Adrenal gland (tissue), 12 donors: ENCODE data around the gene LCN1. TPM values are rescaled to one million over a fixed set of nuclear protein-coding genes. Genes with fewer than 3 reads are reported as not detected.
A peak's percentile ranks its signal among the peaks of the same experiment; 100 is the strongest.

Source experiments
- DNase-seq, 7 donors: peaks; one replicate each; pipeline ENCODE4 v3.0.0-alpha.2; 2019 to 2020
- H3K27ac ChIP-seq, 5 donors: fragments of 200-600 bp; sonication (generic) in 4 of 5; 1 replicate in 3 of 5; 2 replicates in 2 of 5; pipeline versions ENCODE4 v1.5.1 to v1.8.0; 2016 to 2020; ENCODE audit warnings: mild to moderate bottlenecking in 1 of 5
- H3K27me3 ChIP-seq: fragments of 200-600 bp; 2 replicates; pipeline ENCODE4 v1.8.0; 2021
- H3K36me3 ChIP-seq, 2 donors: fragments of 200-600 bp; replicated peaks in 1 of 2; 1 replicate in 1 of 2; 2 replicates in 1 of 2; pipeline versions ENCODE4 v1.5.1 to v1.8.0; 2018 to 2022
- H3K4me1 ChIP-seq, 2 donors: fragments of 200-600 bp; replicated peaks in 1 of 2; 1 replicate in 1 of 2; 2 replicates in 1 of 2; pipeline versions ENCODE4 v1.5.1 to v1.8.0; 2018 to 2021
- H3K4me3 ChIP-seq, 4 donors: fragments of 200-600 bp; sonication (generic) in 3 of 4; one replicate each; pipeline ENCODE4 v1.5.1; 2016 to 2018
- H3K9me3 ChIP-seq, 3 donors: fragments of 200-600 bp; sonication (generic) in 1 of 3; replicated peaks in 1 of 3; 1 replicate in 2 of 3; 2 replicates in 1 of 3; pipeline versions ENCODE4 v1.5.1 to v1.8.0; 2016 to 2021
- POLR2A ChIP-seq, 2 donors: fragments of 450-650 bp; IDR thresholded peaks; one replicate each; pipeline ENCODE4 v1.6.1; 2017; ENCODE audit warnings: antibody characterized with exemption in 2 of 2, mild to moderate bottlenecking in 2 of 2, moderate library complexity in 1 of 2
- WGBS, 4 donors: extraction: QIAGEN DNeasy Blood & Tissue Kit in 2 of 4; methylation state at CpG; one replicate each; pipeline versions ENCODE4 v1.1.5 to v1.1.7; 2013 to 2017; 5-methylcytosine and 5-hydroxymethylcytosine counted together
- intact Hi-C, 2 donors: fragments of 100-400 bp; cut with DNase I; formaldehyde crosslinking; loops; one replicate each; pipeline versions ENCODE4 v1.14.1 to v1.15.0; 2022 to 2023
- polyA plus RNA-seq, 3 donors: library from polyadenylated mRNA; stranded (reverse); fragments of 200-250 nt in 2 of 3; fragments of 350-450 nt in 1 of 3; fragmentation: Illumina TruSeq in 1 of 3; extraction: RNeasy Lipid Tissue Mini Kit (QIAGEN cat#74804) in 1 of 3; gene quantifications; one replicate each; pipeline ENCODE4 v1.2.3, GENCODE V29; 2013 to 2014
- total RNA-seq, 9 donors: library from RNA; depleted of rRNA in 4 of 9; stranded (reverse); fragments of >200 nt in 4 of 9; fragments of 120-200 nt in 1 of 9; fragmentation: NEBNext Ultra II Directional in 1 of 9; extraction: Animal tissue kit (Norgen Biotek cat#: 25700) in 1 of 9; gene quantifications; one replicate each; pipeline versions ENCODE4 v1.1.0 to v1.2.4, GENCODE V29; 2013 to 2023
- TF ChIP-seq, protein P1 (sequence below), 6 experiments: fragments of 450-650 bp in 4 of 6; fragments of 200-600 bp in 2 of 6; sonication (generic) in 1 of 6; IDR thresholded peaks; 1 replicate in 5 of 6; 2 replicates in 1 of 6; pipeline versions ENCODE4 v1.5.1 to v1.8.0; 2016 to 2021; ENCODE audit warnings: antibody characterized with exemption in 6 of 6, mild to moderate bottlenecking in 2 of 6, moderate library complexity in 1 of 6
- donor health status: healthy with polysubstance abuse.
- donor health status: Bipolar disorder and iron deficiency.
- donor health status: DM: yes; HTN: yes; CAD: no.
- donor health status: DM: no; HTN: no; CAD: no.
- donor health status: DM: no; HTN: no; CAD: no.
- donor health status: DM: yes; HTN: yes; CAD: no.

The LCN1 gene
- total and polyA plus RNA-seq, 12 donors: not detected

GRCh38 chr9:135474915-135475314, 46.3 kb upstream of the LCN1 start:
- Histone ChIP-seq H3K36me3 (no peaks in the 10 kb centered on the region), H3K27ac (no peak overlapping the region), H3K27me3 (no peaks in the 10 kb centered on the region), H3K9me3 (no peaks in the 10 kb centered on the region), H3K4me1 (peaks cover 0 to 12% of the 10 kb centered on the region in 2 donors), H3K4me3 (no peak overlapping the region)
- intact Hi-C loops: loop anchor here in 1 of 2 donors (5.0 kb wide), 1 partner anchor 32 kb away; no protein-coding TSS in a partner anchor
- WGBS, 4 donors: 39 to 47% (median 45%) methylated on average over 12 of the region's 12 CpGs
- TF ChIP-seq, protein P1, sequence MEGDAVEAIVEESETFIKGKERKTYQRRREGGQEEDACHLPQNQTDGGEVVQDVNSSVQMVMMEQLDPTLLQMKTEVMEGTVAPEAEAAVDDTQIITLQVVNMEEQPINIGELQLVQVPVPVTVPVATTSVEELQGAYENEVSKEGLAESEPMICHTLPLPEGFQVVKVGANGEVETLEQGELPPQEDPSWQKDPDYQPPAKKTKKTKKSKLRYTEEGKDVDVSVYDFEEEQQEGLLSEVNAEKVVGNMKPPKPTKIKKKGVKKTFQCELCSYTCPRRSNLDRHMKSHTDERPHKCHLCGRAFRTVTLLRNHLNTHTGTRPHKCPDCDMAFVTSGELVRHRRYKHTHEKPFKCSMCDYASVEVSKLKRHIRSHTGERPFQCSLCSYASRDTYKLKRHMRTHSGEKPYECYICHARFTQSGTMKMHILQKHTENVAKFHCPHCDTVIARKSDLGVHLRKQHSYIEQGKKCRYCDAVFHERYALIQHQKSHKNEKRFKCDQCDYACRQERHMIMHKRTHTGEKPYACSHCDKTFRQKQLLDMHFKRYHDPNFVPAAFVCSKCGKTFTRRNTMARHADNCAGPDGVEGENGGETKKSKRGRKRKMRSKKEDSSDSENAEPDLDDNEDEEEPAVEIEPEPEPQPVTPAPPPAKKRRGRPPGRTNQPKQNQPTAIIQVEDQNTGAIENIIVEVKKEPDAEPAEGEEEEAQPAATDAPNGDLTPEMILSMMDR (IDR thresholded peaks at IDR 0.05): no peak
- no peak for TF ChIP-seq POLR2A (IDR thresholded peaks at IDR 0.05)
- DNase-seq: no peak

DNA sequence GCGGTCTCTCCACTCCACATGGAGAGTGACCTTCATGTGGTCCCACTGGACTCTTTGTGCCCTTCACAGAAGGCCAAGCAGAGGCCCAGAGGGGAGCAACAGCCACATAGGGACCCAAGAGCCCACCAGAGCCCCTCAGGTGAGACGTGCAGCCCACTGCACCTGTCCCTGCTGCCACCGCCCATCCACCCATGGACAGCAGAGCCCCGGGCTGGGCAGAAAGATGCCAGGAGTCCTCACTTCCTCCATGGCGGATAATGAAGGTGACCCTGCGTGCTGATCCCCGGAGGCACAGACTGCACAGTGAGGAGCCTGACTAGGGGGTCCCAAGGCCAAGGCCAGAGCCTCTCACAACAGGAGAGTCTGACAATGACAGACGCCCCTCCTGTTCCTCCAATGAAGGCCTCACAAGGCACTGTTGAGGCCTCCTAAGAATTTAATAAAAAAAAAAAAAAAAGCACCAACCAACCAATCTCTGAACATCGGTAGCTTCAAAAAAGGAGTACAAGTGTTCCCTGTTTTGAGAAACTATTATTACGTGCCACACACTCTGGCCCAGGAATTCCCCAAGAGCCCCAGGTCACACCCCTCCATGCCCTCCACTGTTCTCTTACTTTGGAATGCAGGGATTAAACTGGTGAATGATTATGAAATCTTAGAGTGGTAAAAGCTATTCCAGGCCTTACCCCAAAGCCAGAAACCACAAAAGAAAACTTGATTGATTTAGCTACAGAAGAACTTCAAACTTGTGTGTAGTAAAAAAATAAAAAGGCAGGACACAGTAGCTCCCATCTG, 44.5 kb upstream of the LCN1 start:
- intact Hi-C loops: no loop called here
- 77 to 92% (median 86%) methylated on average over 5 to 10 of the region's 10 CpGs for WGBS, 4 donors
- Histone ChIP-seq H3K36me3 (no peaks in the 10 kb centered on the region), H3K27ac (no peak overlapping the region), H3K9me3 (no peaks in the 10 kb centered on the region), H3K4me1 (peaks cover 0 to 23% of the 10 kb centered on the region in 2 donors), H3K4me3 (no peak overlapping the region), H3K27me3 (no peaks in the 10 kb centered on the region)
- TF ChIP-seq, protein P1 (IDR thresholded peaks at IDR 0.05): no peak
- no peak for TF ChIP-seq POLR2A (IDR thresholded peaks at IDR 0.05)
- no peak for DNase-seq

DNA sequence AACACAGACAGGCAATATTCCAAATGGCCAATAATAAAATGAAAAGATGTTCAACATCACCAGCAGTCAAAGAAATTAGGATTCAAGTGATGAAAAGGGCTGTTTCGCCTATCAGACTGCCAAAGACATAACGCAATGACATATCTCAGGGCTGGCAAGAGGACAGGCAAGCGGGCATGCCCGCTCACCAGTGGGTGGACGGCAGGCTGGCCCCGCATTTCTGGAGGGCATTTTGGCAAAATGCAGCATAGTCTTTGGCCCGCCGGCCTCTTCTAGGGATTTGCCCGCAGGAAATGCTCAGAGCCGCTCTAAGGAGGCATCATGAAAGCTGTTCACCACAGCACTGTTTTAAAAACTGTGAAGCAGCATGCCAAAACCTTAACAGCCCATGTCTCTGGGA, 43.0 kb upstream of the LCN1 start:
- Histone ChIP-seq H3K9me3 (no peaks in the 10 kb centered on the region), H3K27ac (peak overlapping the region in 1 of 5 donors; percentile 85), H3K4me3 (no peak overlapping the region), H3K27me3 (no peaks in the 10 kb centered on the region), H3K36me3 (no peaks in the 10 kb centered on the region), H3K4me1 (peaks cover 0 to 23% of the 10 kb centered on the region in 2 donors)
- no peak for DNase-seq
- intact Hi-C loops: no loop called here
- WGBS, 4 donors: 84 to 90% (median 86%) methylated on average over 10 of the region's 10 CpGs
- TF ChIP-seq, protein P1 (IDR thresholded peaks at IDR 0.05): no peak
- TF ChIP-seq POLR2A (IDR thresholded peaks at IDR 0.05): no peak

DNA sequence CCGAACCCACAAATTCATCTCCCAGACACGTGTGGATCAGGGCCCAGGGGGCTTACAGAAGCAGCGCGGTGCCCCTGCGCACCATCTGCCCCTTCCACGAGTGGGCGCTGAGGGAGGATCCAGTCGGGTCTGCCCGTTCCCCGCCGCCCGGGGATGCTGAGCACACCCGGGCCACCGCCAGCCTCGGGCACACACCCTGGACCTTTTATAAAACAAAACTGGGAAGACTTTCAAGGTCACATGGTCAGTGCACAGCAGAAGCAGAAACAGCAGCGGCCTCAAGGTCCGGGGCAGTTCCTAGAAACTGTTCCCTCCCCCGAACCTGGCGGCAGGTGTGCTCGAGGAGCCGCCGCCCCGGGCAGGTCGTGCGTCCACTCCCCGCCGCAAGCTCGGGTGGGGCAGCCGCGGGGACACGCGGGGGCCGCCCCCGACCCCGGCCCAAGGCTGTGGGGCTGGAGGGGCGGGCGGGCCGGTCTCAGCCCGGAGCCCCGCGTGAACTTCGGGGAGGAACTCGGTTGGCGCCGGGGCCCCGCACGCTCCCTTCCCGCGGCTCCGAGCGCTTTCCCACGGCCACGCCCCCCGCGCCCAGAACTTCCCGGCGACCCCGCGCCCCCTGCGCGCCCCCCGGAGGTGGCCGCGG, 42.3 kb upstream of the LCN1 start:
- peak; percentile 52 to 73 (median 66) for DNase-seq
- WGBS, 4 donors: 2 to 4% (median 3%) methylated on average over 28 to 64 of the region's 64 CpGs
- intact Hi-C loops: no loop called here

More for the DNA sequence above, 42.3 kb upstream of the LCN1 start:
- H3K4me1 ChIP-seq: peaks cover 0 to 20% of the 10 kb centered on the region in 2 donors
- no peaks in the 10 kb centered on the region for H3K27me3 ChIP-seq
- TF ChIP-seq, protein P1 (IDR thresholded peaks at IDR 0.05): peak in 2 of 6 experiments; percentile 4 to 9
- peak in 1 of 2 donors; percentile 55 for TF ChIP-seq POLR2A (IDR thresholded peaks at IDR 0.05)
- H3K4me3 ChIP-seq: peak overlapping the region in 2 of 4 donors; percentile 49 to 73
- H3K9me3 ChIP-seq: no peaks in the 10 kb centered on the region
- peak overlapping the region in 4 of 5 donors; percentile 66 to 93 (median 77) for H3K27ac ChIP-seq
- peaks cover 0 to 4% of the 10 kb centered on the region in 2 donors for H3K36me3 ChIP-seq
